K562 (cell line): ENCODE measurements around the gene CD37. TPM values are rescaled to one million over a fixed set of nuclear protein-coding genes. Genes with fewer than 3 reads are reported as not detected.

Experiments
- ARID3A ChIP-seq: IDR thresholded peaks from 2 replicates; pipeline ENCODE4 v1.6.1; 2012; ENCODE audit warnings: low read depth, low read length, improper control_type of control experiment, borderline replicate concordance
- CBX5 ChIP-seq: IDR thresholded peaks from 2 replicates; pipeline ENCODE4 v1.6.1; 2014; ENCODE audit warnings: low read depth, borderline replicate concordance
- CXXC5 ChIP-seq: fragments of 250-450 bp; sonication (Bioruptor Pico); IDR thresholded peaks from 2 replicates; pipeline ENCODE4 v1.8.0; 2022; ENCODE audit warnings: inconsistent platforms, mild to moderate bottlenecking, moderate library complexity
- HBP1 ChIP-seq: fragments of 450-650 bp; formaldehyde crosslinking; IDR thresholded peaks from 2 replicates; pipeline ENCODE4 v1.4.0; 2022; ENCODE audit warnings: missing genetic modification characterization
- HNRNPK ChIP-seq: fragments of 200-400 bp; formaldehyde crosslinking; IDR thresholded peaks from one replicate; pipeline ENCODE4 v1.6.1; 2018; ENCODE audit warnings: mild to moderate bottlenecking, low read depth, low read length; ENCODE audit not compliant: poor library complexity, severe bottlenecking
- ILK ChIP-seq: fragments of 450-650 bp; IDR thresholded peaks from 2 replicates; pipeline ENCODE4 v1.6.1; 2016; ENCODE audit warnings: missing genetic modification characterization, low read depth, mild to moderate bottlenecking, missing compliant biosample characterization, moderate library complexity, borderline replicate concordance
- L3MBTL2 ChIP-seq: fragments of 450-650 bp; IDR thresholded peaks from 2 replicates; pipeline ENCODE4 v1.6.1; 2016; ENCODE audit warnings: mild to moderate bottlenecking, moderate library complexity
- MEIS2 ChIP-seq: fragments of 450-650 bp; IDR thresholded peaks from 2 replicates; pipeline ENCODE4 v1.6.1; 2014; ENCODE audit warnings: mild to moderate bottlenecking; ENCODE audit not compliant: partially characterized antibody
- NUFIP1 ChIP-seq: fragments of 450-650 bp; IDR thresholded peaks from 2 replicates; pipeline ENCODE4 v1.6.1; 2018; ENCODE audit not compliant: partially characterized antibody
- SAFB ChIP-seq: fragments of 200-400 bp; formaldehyde crosslinking; IDR thresholded peaks from 2 replicates; pipeline ENCODE4 v1.6.1; 2017; ENCODE audit warnings: low read depth, low read length, borderline replicate concordance
- SIX5 ChIP-seq, 2 experiments: IDR thresholded peaks; 2 replicates each; pipeline ENCODE4 v1.6.1; 2011; ENCODE audit warnings: low read length in 2 of 2, borderline replicate concordance in 1 of 2, low read depth in 1 of 2, mild to moderate bottlenecking in 1 of 2, moderate library complexity in 1 of 2; ENCODE audit not compliant: insufficient read depth in 1 of 2
- SMARCA5 ChIP-seq: fragments of 450-650 bp; IDR thresholded peaks from 2 replicates; pipeline ENCODE4 v1.6.1; 2016
- TEAD4 ChIP-seq, 2 experiments: sonication (generic) in 1 of 2; formaldehyde crosslinking in 1 of 2; IDR thresholded peaks; 2 replicates each; pipeline versions ENCODE4 v1.6.1 to v1.8.0; 2012 to 2022; ENCODE audit warnings: borderline replicate concordance in 1 of 2, inconsistent platforms in 1 of 2, low read length in 1 of 2, mild to moderate bottlenecking in 1 of 2, missing genetic modification reagents in 1 of 2
- TRIM25 ChIP-seq: fragments of 450-650 bp; IDR thresholded peaks from 2 replicates; pipeline ENCODE4 v1.7.0; 2016; ENCODE audit warnings: borderline replicate concordance
- UBTF ChIP-seq, 2 experiments: IDR thresholded peaks; 2 replicates each; pipeline ENCODE4 v1.6.1; 2012; ENCODE audit warnings: improper control_type of control experiment in 2 of 2, low read depth in 2 of 2, low read length in 2 of 2, borderline replicate concordance in 1 of 2
- ZBTB5 ChIP-seq: fragments of 450-650 bp; IDR thresholded peaks from 2 replicates; pipeline ENCODE4 v1.6.1; 2017; ENCODE audit warnings: antibody characterized with exemption
- ZNF121 ChIP-seq: sonication (generic); formaldehyde crosslinking; conservative IDR thresholded peaks from 2 replicates; pipeline ENCODE4 v1.8.0; 2022; ENCODE audit warnings: missing genetic modification reagents
- ZNF707 ChIP-seq: fragments of 250-450 bp; sonication (Bioruptor Pico); conservative IDR thresholded peaks from 2 replicates; pipeline ENCODE4 v1.8.0; 2022; ENCODE audit warnings: inconsistent platforms, mild to moderate bottlenecking, moderate library complexity
- polyA plus RNA-seq, 8 experiments: library from polyadenylated mRNA; depleted of rRNA in 4 of 8; stranded (reverse) in 5 of 8; unstranded in 3 of 8; fragments of >200 nt; fragmentation: Nextera tagmentation in 2 of 8; fragmentation: Illumina TruSeq in 1 of 8; extraction: Ambion mirVana in 2 of 8; extraction: Trizol in 1 of 8; gene quantifications; 2 replicates each; pipeline versions ENCODE4 v1.2.1 to v1.2.3, GENCODE V29; 2011 to 2014; ENCODE audit warnings: inconsistent platforms in 1 of 8, missing spikeins in 1 of 8
- total RNA-seq, 7 experiments: library from RNA; depleted of rRNA in 6 of 7; stranded (reverse); fragments of >200 nt in 6 of 7; fragmentation: Illumina TruSeq in 2 of 7; extraction: Trizol in 2 of 7; gene quantifications; 2 replicates each; pipeline versions ENCODE4 v1.2.1 to v1.2.3, GENCODE V29; 2011 to 2021; ENCODE audit warnings: low replicate concordance in 1 of 7

CD37 gene
- total and polyA plus RNA-seq, 9 of the 15 experiments (the other 6 are each of a cell fraction or from before 2014, with no cell fraction given): 2.5 to 19.0 (median 7.4) TPM

GRCh38 chr19:49387936-49388372 is 52.7 kb downstream of the CD37 start, which contains the start of gene KASH5 (continued):
- no peak for TF ChIP-seq ZBTB5
- TF ChIP-seq L3MBTL2: peak; percentile 98
- peak; percentile 74 for TF ChIP-seq MEIS2
- no peak for TF ChIP-seq SMARCA5
- no peak for TF ChIP-seq UBTF (IDR thresholded peaks at IDR 0.05; ENCODE audit: borderline replicate concordance in 1 of 2, low read depth in 2 of 2, low read length in 2 of 2)
- TF ChIP-seq TRIM25: no peak
- TF ChIP-seq CXXC5: peak; percentile 68
- TF ChIP-seq SAFB: peak; percentile 17; the same call in 1 of the 2 replicates
- no peak for TF ChIP-seq ILK (tag)
- no peak for TF ChIP-seq CBX5
- no peak for TF ChIP-seq ARID3A
- TF ChIP-seq NUFIP1: no peak
- no peak for TF ChIP-seq ZNF707 (CRISPR knock-in tag)
- TF ChIP-seq TEAD4 (IDR thresholded peaks at IDR 0.05; ENCODE audit: low read length): no peak
- no peak for TF ChIP-seq TEAD4 (CRISPR knock-in tag; IDR thresholded peaks at IDR 0.05; ENCODE audit: borderline replicate concordance)
- TF ChIP-seq ZNF121: no peak
- TF ChIP-seq HBP1: no peak
- TF ChIP-seq HNRNPK: no peak
- TF ChIP-seq SIX5 (IDR thresholded peaks at IDR 0.05; ENCODE audit: borderline replicate concordance in 1 of 2, insufficient read depth in 1 of 2, low read depth in 1 of 2, low read length in 2 of 2): no peak
